ENCODE measurements around the gene FAM43A.

The FAM43A gene

GRCh38 chr3:194685718-194686413 lies at the start of gene FAM43A:
Gene FAM43A (plus strand): TSS chr3:194685883. CDS start chr3:194686827, 944 bp downstream.
- peak; percentile 43 to 47 for ATAC-seq

- ATAC-seq = no peak
Observed at GRCh38 chr3:194637066-194637465, 48.6 kb upstream of the FAM43A start.

GRCh38 chr3:194637541-194638400 lies 47.9 kb upstream of the FAM43A start:
- no peak for ATAC-seq

- no peak for ATAC-seq
Observed at GRCh38 chr3:194638991-194639605, 46.6 kb upstream of the FAM43A start.

GRCh38 chr3:194640829-194641228 lies 44.9 kb upstream of the FAM43A start:
- peak in 1 of 2 donors; percentile 53 for ATAC-seq

GRCh38 chr3:194642769-194643168 lies 42.9 kb upstream of the FAM43A start:
- ATAC-seq = no peak

GRCh38 chr3:194647747-194648146 lies 37.9 kb upstream of the FAM43A start:
- no peak for ATAC-seq

GRCh38 chr3:194654443-194654842 lies 31.2 kb upstream of the FAM43A start:
- peak; percentile 78 to 86 for ATAC-seq

- ATAC-seq = no peak
Observed at GRCh38 chr3:194657439-194657838, 28.2 kb upstream of the FAM43A start.

- no peak for ATAC-seq
Observed at GRCh38 chr3:194658477-194659242, 27.0 kb upstream of the FAM43A start.

- no peak for ATAC-seq
Observed at GRCh38 chr3:194659778-194660177, 25.9 kb upstream of the FAM43A start.

GRCh38 chr3:194661374-194661773 lies 24.3 kb upstream of the FAM43A start:
- no peak for ATAC-seq

GRCh38 chr3:194661946-194662345 lies 23.7 kb upstream of the FAM43A start:
- ATAC-seq = no peak

GRCh38 chr3:194664857-194665256 lies 20.8 kb upstream of the FAM43A start:
- ATAC-seq = no peak

- ATAC-seq = no peak
Observed at GRCh38 chr3:194667363-194667762, 18.3 kb upstream of the FAM43A start.

- no peak for ATAC-seq
Observed at GRCh38 chr3:194671511-194671899, 14.2 kb upstream of the FAM43A start.

- ATAC-seq = peak; percentile 81 to 83
Observed at GRCh38 chr3:194671900-194672808, 13.5 kb upstream of the FAM43A start, which contains the start of gene LSG1. Gene LSG1 (minus strand): TSS chr3:194672191. CDS start chr3:194672162, 29 bp downstream.

- ATAC-seq = no peak
Observed at GRCh38 chr3:194672876-194673275, 12.8 kb upstream of the FAM43A start.

- ATAC-seq = no peak
Observed at GRCh38 chr3:194673761-194674160, 11.9 kb upstream of the FAM43A start.

- peak; percentile 49 to 64 for ATAC-seq
Observed at GRCh38 chr3:194675081-194675640, 10.5 kb upstream of the FAM43A start.

- peak; percentile 22 to 44 for ATAC-seq
Observed at GRCh38 chr3:194675680-194676079, 10.0 kb upstream of the FAM43A start.
